ENCODE measurements around the gene POLQ. TPM values are rescaled to one million over a fixed set of nuclear protein-coding genes. Genes with fewer than 3 reads are reported as not detected.
A peak's percentile ranks its signal among the peaks of the same experiment; 100 is the strongest.

Gene POLQ
- total and polyA plus RNA-seq, 2 donors, result 0.71 to 7.9 TPM

DNA sequence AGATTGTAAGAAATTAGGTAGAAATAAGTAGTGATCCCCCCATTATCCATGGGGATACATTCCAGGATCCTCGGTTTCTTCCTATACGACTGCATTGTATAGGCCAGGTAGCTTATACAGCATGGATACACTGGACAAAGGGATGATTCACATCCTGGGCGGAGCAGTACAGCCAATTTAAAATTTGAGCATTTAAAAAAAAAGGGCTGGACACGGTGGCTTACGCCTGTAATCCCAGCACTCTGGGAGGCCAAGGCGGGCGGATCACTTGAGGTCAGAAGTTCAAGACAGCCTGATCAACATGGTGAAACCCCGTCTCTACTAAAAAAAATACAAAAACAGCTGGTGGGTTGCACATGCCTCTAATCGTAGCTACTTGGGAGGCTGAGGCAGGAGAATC lies 21.0 kb upstream of the POLQ start:
- no peak for DNase-seq (ENCODE audit: low read depth in 6 of 9, low spot score in 9 of 9)
- Histone ChIP-seq H3K36me3 (ENCODE audit: control insufficient read depth in 2 of 2, insufficient read depth in 2 of 2, low read length in 1 of 2) (no peaks in the 10 kb centered on the region), H3K27ac (ENCODE audit: low read depth in 1 of 2, low read length in 1 of 2) (no peak overlapping the region), H3K4me1 (ENCODE audit: control insufficient read depth in 2 of 2, insufficient read depth in 2 of 2, low read length in 2 of 2) (no peaks in the 10 kb centered on the region), H3K9me3 (ENCODE audit: control insufficient read depth in 2 of 2, insufficient read depth in 1 of 2, low read length in 1 of 2) (no peaks in the 10 kb centered on the region), H3K4me3 (ENCODE audit: low read length in 2 of 2) (no peak overlapping the region), H3K27me3 (ENCODE audit: control insufficient read depth in 2 of 2, insufficient read depth in 1 of 2, low read length in 1 of 2) (no peaks in the 10 kb centered on the region)
- 97% methylated on average over 9 of the region's 9 CpGs for WGBS

- Histone ChIP-seq H3K9me3 (ENCODE audit: control insufficient read depth in 2 of 2, insufficient read depth in 1 of 2, low read length in 1 of 2) (no peaks in the 10 kb centered on the region), H3K27me3 (ENCODE audit: control insufficient read depth in 2 of 2, insufficient read depth in 1 of 2, low read length in 1 of 2) (no peaks in the 10 kb centered on the region), H3K27ac (ENCODE audit: low read depth in 1 of 2, low read length in 1 of 2) (no peak overlapping the region), H3K36me3 (ENCODE audit: control insufficient read depth in 2 of 2, insufficient read depth in 2 of 2, low read length in 1 of 2) (no peaks in the 10 kb centered on the region), H3K4me1 (ENCODE audit: control insufficient read depth in 2 of 2, insufficient read depth in 2 of 2, low read length in 2 of 2) (no peaks in the 10 kb centered on the region), H3K4me3 (ENCODE audit: low read length in 2 of 2) (no peak overlapping the region)
- DNase-seq (ENCODE audit: low read depth in 6 of 9, low spot score in 9 of 9), result no peak
Observed at GRCh38 chr3:121562148-121562547, 16.4 kb upstream of the POLQ start.

DNA sequence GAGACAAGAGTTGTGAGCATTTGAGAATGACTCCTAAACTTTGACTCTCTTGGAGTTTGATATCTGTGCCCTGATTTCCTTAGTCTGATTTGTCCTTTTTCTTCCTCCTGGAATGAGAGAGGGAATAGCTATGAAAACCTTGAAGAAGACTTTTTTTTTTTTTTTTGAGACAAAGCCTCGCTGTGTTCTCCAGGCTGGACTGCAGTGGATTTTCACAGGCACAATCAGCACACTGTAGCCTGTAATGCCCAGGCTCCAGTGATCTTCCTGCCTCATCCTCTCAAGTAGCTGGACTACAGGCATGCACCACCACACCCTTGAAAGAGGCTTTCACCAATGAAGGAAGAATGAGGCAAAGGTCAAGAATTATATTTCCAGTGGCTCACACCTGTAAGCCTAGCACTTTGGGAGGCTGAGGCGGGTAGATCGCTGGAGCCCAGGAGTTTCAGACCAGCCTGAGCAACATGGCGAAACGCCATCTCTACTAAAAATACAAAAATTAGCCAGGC lies 11.7 kb upstream of the POLQ start:
- no peaks in the 10 kb centered on the region for H3K4me1 ChIP-seq (ENCODE audit: control insufficient read depth in 2 of 2, insufficient read depth in 2 of 2, low read length in 2 of 2)
- 99% methylated on average over 5 of the region's 5 CpGs for WGBS
- H3K9me3 ChIP-seq (ENCODE audit: control insufficient read depth in 2 of 2, insufficient read depth in 1 of 2, low read length in 1 of 2), result no peaks in the 10 kb centered on the region
- H3K36me3 ChIP-seq (ENCODE audit: control insufficient read depth in 2 of 2, insufficient read depth in 2 of 2, low read length in 1 of 2), result no peaks in the 10 kb centered on the region
- H3K4me3 ChIP-seq (ENCODE audit: low read length in 2 of 2), result no peak overlapping the region
- H3K27me3 ChIP-seq (ENCODE audit: control insufficient read depth in 2 of 2, insufficient read depth in 1 of 2, low read length in 1 of 2), result no peaks in the 10 kb centered on the region
- DNase-seq (ENCODE audit: low read depth in 6 of 9, low spot score in 9 of 9), result no peak
- H3K27ac ChIP-seq (ENCODE audit: low read depth in 1 of 2, low read length in 1 of 2), result no peak overlapping the region

DNA sequence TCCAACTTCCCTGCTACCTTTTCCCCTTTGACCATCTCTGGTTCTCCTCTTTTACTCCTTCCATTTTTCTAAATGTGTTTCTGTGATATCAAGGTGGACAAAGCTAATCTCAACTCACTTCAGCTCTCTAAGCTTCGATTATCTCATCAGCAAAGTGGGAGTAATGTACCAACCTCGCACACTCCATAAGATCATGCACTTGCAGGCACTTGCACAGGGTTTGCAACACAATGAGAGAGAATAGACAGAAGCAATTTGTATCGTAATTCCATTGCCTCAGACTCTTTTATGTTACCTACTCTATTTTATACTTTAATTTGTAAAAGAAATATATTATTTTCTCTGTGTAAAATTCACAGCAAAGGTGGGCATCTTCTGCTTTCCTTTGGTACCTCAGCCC lies 7.0 kb upstream of the POLQ start:
- H3K27me3 ChIP-seq (ENCODE audit: control insufficient read depth in 2 of 2, insufficient read depth in 1 of 2, low read length in 1 of 2), result no peaks in the 10 kb centered on the region
- no peaks in the 10 kb centered on the region for H3K36me3 ChIP-seq (ENCODE audit: control insufficient read depth in 2 of 2, insufficient read depth in 2 of 2, low read length in 1 of 2)
- no peak overlapping the region for H3K27ac ChIP-seq (ENCODE audit: low read depth in 1 of 2, low read length in 1 of 2)
- DNase-seq (ENCODE audit: low read depth in 6 of 9, low spot score in 9 of 9), result no peak
- 93% methylated on average over 3 of the region's 3 CpGs for WGBS
- H3K9me3 ChIP-seq (ENCODE audit: control insufficient read depth in 2 of 2, insufficient read depth in 1 of 2, low read length in 1 of 2), result no peaks in the 10 kb centered on the region
- H3K4me1 ChIP-seq (ENCODE audit: control insufficient read depth in 2 of 2, insufficient read depth in 2 of 2, low read length in 2 of 2), result no peaks in the 10 kb centered on the region
- no peak overlapping the region for H3K4me3 ChIP-seq (ENCODE audit: low read length in 2 of 2)

GRCh38 chr3:121552379-121552778 lies 6.6 kb upstream of the POLQ start:
- no peaks in the 10 kb centered on the region for H3K27me3 ChIP-seq (ENCODE audit: control insufficient read depth in 2 of 2, insufficient read depth in 1 of 2, low read length in 1 of 2)
- H3K9me3 ChIP-seq (ENCODE audit: control insufficient read depth in 2 of 2, insufficient read depth in 1 of 2, low read length in 1 of 2), result no peaks in the 10 kb centered on the region
- WGBS, result 85% methylated on average over 4 of the region's 4 CpGs
- no peak for DNase-seq (ENCODE audit: low read depth in 6 of 9, low spot score in 9 of 9)
- H3K4me1 ChIP-seq (ENCODE audit: control insufficient read depth in 2 of 2, insufficient read depth in 2 of 2, low read length in 2 of 2), result no peaks in the 10 kb centered on the region
- no peak overlapping the region for H3K27ac ChIP-seq (ENCODE audit: low read depth in 1 of 2, low read length in 1 of 2)
- H3K4me3 ChIP-seq (ENCODE audit: low read length in 2 of 2), result no peak overlapping the region
- H3K36me3 ChIP-seq (ENCODE audit: control insufficient read depth in 2 of 2, insufficient read depth in 2 of 2, low read length in 1 of 2), result no peaks in the 10 kb centered on the region

- no peaks in the 10 kb centered on the region for H3K27me3 ChIP-seq (ENCODE audit: control insufficient read depth in 2 of 2, insufficient read depth in 1 of 2, low read length in 1 of 2)
- H3K36me3 ChIP-seq (ENCODE audit: control insufficient read depth in 2 of 2, insufficient read depth in 2 of 2, low read length in 1 of 2), result peaks cover 0 to 12% of the 10 kb centered on the region in 2 donors
- H3K4me3 ChIP-seq (ENCODE audit: low read length in 2 of 2), result peak overlapping the region; percentile 54 to 76
- peak overlapping the region in 1 of 2 donors; percentile 73 for H3K27ac ChIP-seq (ENCODE audit: low read depth in 1 of 2, low read length in 1 of 2)
- WGBS, result 8% methylated on average over 18 of the region's 18 CpGs
- peaks cover 0 to 10% of the 10 kb centered on the region in 2 donors for H3K4me1 ChIP-seq (ENCODE audit: control insufficient read depth in 2 of 2, insufficient read depth in 2 of 2, low read length in 2 of 2)
- DNase-seq (ENCODE audit: low read depth in 6 of 9, low spot score in 9 of 9), result peak in 2 of 9 donors; percentile 3 to 7
- no peaks in the 10 kb centered on the region for H3K9me3 ChIP-seq (ENCODE audit: control insufficient read depth in 2 of 2, insufficient read depth in 1 of 2, low read length in 1 of 2)
Observed at GRCh38 chr3:121545049-121545573, 677 bp downstream of the POLQ start.

GRCh38 chr3:121542924-121543323 lies 2.9 kb downstream of the POLQ start:
- H3K4me1 ChIP-seq (ENCODE audit: control insufficient read depth in 2 of 2, insufficient read depth in 2 of 2, low read length in 2 of 2), result peaks cover 0 to 10% of the 10 kb centered on the region in 2 donors
- H3K36me3 ChIP-seq (ENCODE audit: control insufficient read depth in 2 of 2, insufficient read depth in 2 of 2, low read length in 1 of 2), result peaks cover 4 to 25% of the 10 kb centered on the region in 2 donors
- no peaks in the 10 kb centered on the region for H3K9me3 ChIP-seq (ENCODE audit: control insufficient read depth in 2 of 2, insufficient read depth in 1 of 2, low read length in 1 of 2)
- no peak overlapping the region for H3K27ac ChIP-seq (ENCODE audit: low read depth in 1 of 2, low read length in 1 of 2)
- H3K27me3 ChIP-seq (ENCODE audit: control insufficient read depth in 2 of 2, insufficient read depth in 1 of 2, low read length in 1 of 2), result no peaks in the 10 kb centered on the region
- H3K4me3 ChIP-seq (ENCODE audit: low read length in 2 of 2), result no peak overlapping the region
- DNase-seq (ENCODE audit: low read depth in 6 of 9, low spot score in 9 of 9), result no peak

DNA sequence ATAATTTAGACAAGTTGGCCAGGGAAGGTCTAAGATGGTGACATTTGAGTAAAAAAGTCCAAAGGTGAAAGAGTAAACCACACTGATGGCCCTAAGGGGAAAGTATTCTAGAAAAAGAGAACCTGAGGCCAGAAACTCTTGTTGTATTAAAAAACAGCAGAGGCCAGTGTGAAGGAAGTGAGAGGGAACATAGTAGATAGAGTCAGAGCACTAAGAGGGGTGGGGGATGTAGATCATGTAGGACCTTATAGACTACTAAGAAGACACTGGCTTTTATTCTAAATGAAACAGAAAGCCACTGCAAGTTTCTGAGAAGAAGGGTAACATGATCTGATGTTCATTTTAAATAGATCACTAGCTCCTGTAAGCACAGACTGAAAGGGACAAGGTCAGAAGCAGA lies 14.5 kb downstream of the POLQ start:
- H3K27me3 ChIP-seq (ENCODE audit: control insufficient read depth in 2 of 2, insufficient read depth in 1 of 2, low read length in 1 of 2), result no peaks in the 10 kb centered on the region
- no peak overlapping the region for H3K27ac ChIP-seq (ENCODE audit: low read depth in 1 of 2, low read length in 1 of 2)
- no peaks in the 10 kb centered on the region for H3K9me3 ChIP-seq (ENCODE audit: control insufficient read depth in 2 of 2, insufficient read depth in 1 of 2, low read length in 1 of 2)
- H3K36me3 ChIP-seq (ENCODE audit: control insufficient read depth in 2 of 2, insufficient read depth in 2 of 2, low read length in 1 of 2), result peaks cover 5 to 31% of the 10 kb centered on the region in 2 donors
- H3K4me3 ChIP-seq (ENCODE audit: low read length in 2 of 2), result no peak overlapping the region
- H3K4me1 ChIP-seq (ENCODE audit: control insufficient read depth in 2 of 2, insufficient read depth in 2 of 2, low read length in 2 of 2), result no peaks in the 10 kb centered on the region
- DNase-seq (ENCODE audit: low read depth in 6 of 9, low spot score in 9 of 9), result no peak

GRCh38 chr3:121529308-121529707 lies 16.5 kb downstream of the POLQ start:
- no peaks in the 10 kb centered on the region for H3K27me3 ChIP-seq (ENCODE audit: control insufficient read depth in 2 of 2, insufficient read depth in 1 of 2, low read length in 1 of 2)
- no peak for DNase-seq (ENCODE audit: low read depth in 6 of 9, low spot score in 9 of 9)
- 95% methylated on average over 3 of the region's 3 CpGs for WGBS
- peaks cover 8 to 31% of the 10 kb centered on the region in 2 donors for H3K36me3 ChIP-seq (ENCODE audit: control insufficient read depth in 2 of 2, insufficient read depth in 2 of 2, low read length in 1 of 2)
- H3K27ac ChIP-seq (ENCODE audit: low read depth in 1 of 2, low read length in 1 of 2), result no peak overlapping the region
- no peaks in the 10 kb centered on the region for H3K9me3 ChIP-seq (ENCODE audit: control insufficient read depth in 2 of 2, insufficient read depth in 1 of 2, low read length in 1 of 2)
- no peak overlapping the region for H3K4me3 ChIP-seq (ENCODE audit: low read length in 2 of 2)
- H3K4me1 ChIP-seq (ENCODE audit: control insufficient read depth in 2 of 2, insufficient read depth in 2 of 2, low read length in 2 of 2), result no peaks in the 10 kb centered on the region

- H3K27ac ChIP-seq (ENCODE audit: low read depth in 1 of 2, low read length in 1 of 2), result no peak overlapping the region
- H3K4me3 ChIP-seq (ENCODE audit: low read length in 2 of 2), result no peak overlapping the region
- no peaks in the 10 kb centered on the region for H3K4me1 ChIP-seq (ENCODE audit: control insufficient read depth in 2 of 2, insufficient read depth in 2 of 2, low read length in 2 of 2)
- no peaks in the 10 kb centered on the region for H3K27me3 ChIP-seq (ENCODE audit: control insufficient read depth in 2 of 2, insufficient read depth in 1 of 2, low read length in 1 of 2)
- peaks cover 15 to 23% of the 10 kb centered on the region in 2 donors for H3K36me3 ChIP-seq (ENCODE audit: control insufficient read depth in 2 of 2, insufficient read depth in 2 of 2, low read length in 1 of 2)
- 99% methylated on average over 3 of the region's 3 CpGs for WGBS
- no peaks in the 10 kb centered on the region for H3K9me3 ChIP-seq (ENCODE audit: control insufficient read depth in 2 of 2, insufficient read depth in 1 of 2, low read length in 1 of 2)
- DNase-seq (ENCODE audit: low read depth in 6 of 9, low spot score in 9 of 9), result no peak
Observed at GRCh38 chr3:121520510-121520909, 25.3 kb downstream of the POLQ start.
